ENCODE results near the gene GEN1.

GEN1 gene

GRCh38 chr2:17772532-17772931 lies 18.6 kb downstream of the GEN1 start:
- DNase-seq (ENCODE audit: low read depth, low spot score), result no peak
- Histone ChIP-seq H3K9me3 (ENCODE audit: control insufficient read depth, insufficient read depth, low read length) (no peaks in the 10 kb centered on the region), H3K27ac (ENCODE audit: low read length) (no peak overlapping the region), H3K27me3 (ENCODE audit: control insufficient read depth, insufficient read depth, low read length) (no peaks in the 10 kb centered on the region), H3K4me1 (ENCODE audit: control insufficient read depth, insufficient read depth, low read length) (no peaks in the 10 kb centered on the region), H3K4me3 (ENCODE audit: low read length) (no peak overlapping the region), H3K36me3 (ENCODE audit: control insufficient read depth, insufficient read depth, low read length) (no peaks in the 10 kb centered on the region; the same call in 1 of the 2 replicates)
- WGBS (ENCODE audit: insufficient coverage, insufficient read length), result no CpG with 5 or more reads among the region's 2 CpGs

DNA sequence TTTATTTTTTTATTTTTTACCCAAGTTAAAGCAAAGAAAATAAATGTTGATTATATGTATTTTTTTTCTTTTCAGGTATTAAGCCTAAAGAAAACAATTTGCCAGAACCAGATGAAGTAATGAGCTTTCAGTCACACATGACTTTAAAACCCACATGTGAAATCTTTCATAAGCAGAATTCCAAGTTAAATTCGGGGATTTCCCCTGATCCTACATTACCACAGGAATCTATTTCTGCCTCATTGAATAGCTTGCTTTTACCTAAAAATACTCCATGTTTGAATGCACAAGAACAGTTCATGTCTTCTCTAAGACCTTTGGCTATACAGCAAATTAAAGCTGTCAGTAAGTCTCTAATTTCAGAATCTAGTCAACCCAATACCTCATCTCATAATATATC lies 26.6 kb downstream of the GEN1 start:
- peaks cover 3% of the 10 kb centered on the region; the same call in 1 of the 2 replicates for H3K36me3 ChIP-seq (ENCODE audit: control insufficient read depth, insufficient read depth, low read length)
- no CpG with 5 or more reads among the region's 1 CpG for WGBS (ENCODE audit: insufficient coverage, insufficient read length)
- no peak for DNase-seq (ENCODE audit: low read depth, low spot score)
- no peaks in the 10 kb centered on the region for H3K4me1 ChIP-seq (ENCODE audit: control insufficient read depth, insufficient read depth, low read length)
- H3K9me3 ChIP-seq (ENCODE audit: control insufficient read depth, insufficient read depth, low read length), result no peaks in the 10 kb centered on the region
- H3K27me3 ChIP-seq (ENCODE audit: control insufficient read depth, insufficient read depth, low read length), result no peaks in the 10 kb centered on the region
- no peak overlapping the region for H3K4me3 ChIP-seq (ENCODE audit: low read length)
- no peak overlapping the region for H3K27ac ChIP-seq (ENCODE audit: low read length)

GRCh38 chr2:17781482-17781881 lies 27.5 kb downstream of the GEN1 start:
- no peaks in the 10 kb centered on the region for H3K9me3 ChIP-seq (ENCODE audit: control insufficient read depth, insufficient read depth, low read length)
- H3K27ac ChIP-seq (ENCODE audit: low read length), result no peak overlapping the region
- H3K4me1 ChIP-seq (ENCODE audit: control insufficient read depth, insufficient read depth, low read length), result no peaks in the 10 kb centered on the region
- no CpG with 5 or more reads among the region's 1 CpG for WGBS (ENCODE audit: insufficient coverage, insufficient read length)
- peaks cover 3% of the 10 kb centered on the region; the same call in 1 of the 2 replicates for H3K36me3 ChIP-seq (ENCODE audit: control insufficient read depth, insufficient read depth, low read length)
- DNase-seq (ENCODE audit: low read depth, low spot score), result no peak
- H3K4me3 ChIP-seq (ENCODE audit: low read length), result no peak overlapping the region
- H3K27me3 ChIP-seq (ENCODE audit: control insufficient read depth, insufficient read depth, low read length), result no peaks in the 10 kb centered on the region

DNA sequence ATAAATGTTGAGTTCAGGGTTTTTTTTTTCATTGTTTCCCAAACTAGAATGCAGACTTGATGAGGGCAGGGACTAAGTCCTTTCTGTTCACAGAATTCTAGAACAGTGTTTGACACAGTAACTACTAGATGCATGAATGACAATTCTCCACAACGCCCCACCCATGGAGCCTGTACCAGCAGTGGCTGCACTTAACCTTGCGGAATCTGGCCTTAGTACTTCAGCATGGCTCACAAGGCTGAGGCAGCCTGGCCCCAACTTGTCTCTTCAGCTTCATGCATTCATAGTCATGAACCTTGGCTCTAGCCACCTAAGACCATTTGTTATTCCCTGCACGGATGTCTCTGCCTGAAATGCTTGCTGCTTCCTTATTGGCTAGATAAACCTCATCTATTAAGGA lies 32.8 kb downstream of the GEN1 start:
- Histone ChIP-seq H3K27ac (ENCODE audit: low read length) (no peak overlapping the region), H3K9me3 (ENCODE audit: control insufficient read depth, insufficient read depth, low read length) (no peaks in the 10 kb centered on the region), H3K27me3 (ENCODE audit: control insufficient read depth, insufficient read depth, low read length) (no peaks in the 10 kb centered on the region), H3K4me1 (ENCODE audit: control insufficient read depth, insufficient read depth, low read length) (0 out of 2 replicates have a peak, but pooled peaks cover 2% of the 10 kb centered on the region), H3K36me3 (ENCODE audit: control insufficient read depth, insufficient read depth, low read length) (no peaks in the 10 kb centered on the region), H3K4me3 (ENCODE audit: low read length) (no peak overlapping the region)
- WGBS (ENCODE audit: insufficient coverage, insufficient read length), result no CpG with 5 or more reads among the region's 3 CpGs
- DNase-seq (ENCODE audit: low read depth, low spot score), result no peak

DNA sequence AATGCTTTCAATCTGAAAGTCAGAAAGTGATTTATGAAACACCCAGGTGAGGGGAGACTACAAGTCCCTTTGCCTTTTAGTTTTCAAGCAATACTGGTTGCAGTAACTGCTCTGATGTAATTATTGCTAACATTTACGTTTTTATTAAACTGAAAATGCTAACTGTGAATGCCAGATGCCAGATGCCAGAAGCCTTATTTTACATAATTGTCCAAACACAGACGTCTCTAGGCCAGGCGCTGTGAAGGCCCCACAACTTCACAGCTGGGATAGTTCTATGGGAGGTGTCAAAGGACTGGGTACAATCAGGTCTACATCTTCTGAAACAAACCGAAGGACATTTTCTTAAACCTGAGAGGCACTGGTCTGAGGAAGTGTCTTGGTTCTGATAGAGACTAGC lies 34.8 kb downstream of the GEN1 start:
- Histone ChIP-seq H3K4me1 (ENCODE audit: control insufficient read depth, insufficient read depth, low read length) (0 out of 2 replicates have a peak, but pooled peaks cover 2% of the 10 kb centered on the region), H3K27me3 (ENCODE audit: control insufficient read depth, insufficient read depth, low read length) (no peaks in the 10 kb centered on the region; the same call in 1 of the 2 replicates), H3K27ac (ENCODE audit: low read length) (no peak overlapping the region), H3K4me3 (ENCODE audit: low read length) (no peak overlapping the region), H3K9me3 (ENCODE audit: control insufficient read depth, insufficient read depth, low read length) (no peaks in the 10 kb centered on the region), H3K36me3 (ENCODE audit: control insufficient read depth, insufficient read depth, low read length) (no peaks in the 10 kb centered on the region)
- no CpG with 5 or more reads among the region's 4 CpGs for WGBS (ENCODE audit: insufficient coverage, insufficient read length)
- DNase-seq (ENCODE audit: low read depth, low spot score), result no peak

DNA sequence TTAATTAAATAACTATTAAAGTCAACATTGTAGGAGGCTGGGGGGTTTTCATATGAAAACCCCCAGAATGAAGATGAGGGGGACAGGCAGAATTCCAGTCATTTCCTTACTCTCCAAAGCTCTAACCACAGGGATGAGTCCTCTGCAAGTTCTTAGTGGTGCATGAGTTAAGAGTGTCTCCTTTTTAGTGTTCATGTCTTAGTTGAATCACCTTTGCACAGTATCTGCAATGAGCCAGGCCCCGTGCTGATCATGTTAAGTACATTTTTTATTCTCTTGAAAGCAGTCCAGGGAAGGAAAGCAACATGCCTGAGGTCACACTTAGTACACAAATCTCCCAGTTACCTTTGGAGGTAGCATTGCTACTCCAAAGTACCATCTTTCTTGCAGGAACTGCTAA lies 36.6 kb downstream of the GEN1 start:
- H3K36me3 ChIP-seq (ENCODE audit: control insufficient read depth, insufficient read depth, low read length), result no peaks in the 10 kb centered on the region
- DNase-seq (ENCODE audit: low read depth, low spot score), result no peak
- no peak overlapping the region for H3K27ac ChIP-seq (ENCODE audit: low read length)
- no peak overlapping the region for H3K4me3 ChIP-seq (ENCODE audit: low read length)
- no CpG with 5 or more reads among the region's 1 CpG for WGBS (ENCODE audit: insufficient coverage, insufficient read length)
- H3K27me3 ChIP-seq (ENCODE audit: control insufficient read depth, insufficient read depth, low read length), result no peaks in the 10 kb centered on the region; the same call in 1 of the 2 replicates
- H3K4me1 ChIP-seq (ENCODE audit: control insufficient read depth, insufficient read depth, low read length), result 0 out of 2 replicates have a peak, but pooled peaks cover 2% of the 10 kb centered on the region
- H3K9me3 ChIP-seq (ENCODE audit: control insufficient read depth, insufficient read depth, low read length), result no peaks in the 10 kb centered on the region

DNA sequence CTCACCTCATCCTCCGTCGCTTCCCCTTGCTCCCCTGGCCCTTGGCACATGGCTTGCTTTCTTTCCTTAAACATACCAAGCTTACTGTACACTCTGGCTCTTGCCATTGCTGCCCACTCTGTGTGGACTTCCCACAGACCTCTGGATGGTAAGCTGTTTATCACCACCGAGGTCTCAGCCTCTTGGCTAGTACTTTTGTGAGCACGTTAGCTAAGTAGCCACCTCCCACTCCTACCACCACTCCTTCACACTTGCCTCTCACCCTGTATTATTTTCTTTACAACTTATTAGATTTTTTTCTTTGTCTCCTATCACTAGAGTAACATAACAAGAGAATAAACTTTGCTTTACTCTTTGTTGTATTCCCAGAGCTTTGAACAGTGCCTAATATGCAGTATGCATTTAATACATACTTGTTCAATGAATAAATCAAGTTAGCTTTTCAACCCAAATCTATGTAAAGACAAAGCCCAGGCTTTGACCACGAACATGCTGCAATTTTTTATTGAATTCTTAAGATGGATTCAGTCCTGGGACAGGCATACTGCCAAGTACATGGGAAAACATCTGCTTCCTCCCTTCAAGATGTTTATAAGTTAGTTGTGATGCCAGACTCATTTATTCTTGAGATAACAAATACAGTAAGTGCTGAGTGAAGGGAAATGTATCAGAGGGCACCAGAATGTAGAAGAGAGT lies 37.3 kb downstream of the GEN1 start:
- 0 out of 2 replicates have a peak, but pooled peaks cover 2% of the 10 kb centered on the region for H3K4me1 ChIP-seq (ENCODE audit: control insufficient read depth, insufficient read depth, low read length)
- no peak overlapping the region for H3K4me3 ChIP-seq (ENCODE audit: low read length)
- H3K36me3 ChIP-seq (ENCODE audit: control insufficient read depth, insufficient read depth, low read length), result no peaks in the 10 kb centered on the region
- no CpG with 5 or more reads among the region's 5 CpGs for WGBS (ENCODE audit: insufficient coverage, insufficient read length)
- H3K27me3 ChIP-seq (ENCODE audit: control insufficient read depth, insufficient read depth, low read length), result no peaks in the 10 kb centered on the region; the same call in 1 of the 2 replicates
- no peaks in the 10 kb centered on the region for H3K9me3 ChIP-seq (ENCODE audit: control insufficient read depth, insufficient read depth, low read length)
- no peak overlapping the region for H3K27ac ChIP-seq (ENCODE audit: low read length)
- DNase-seq (ENCODE audit: low read depth, low spot score), result no peak

DNA sequence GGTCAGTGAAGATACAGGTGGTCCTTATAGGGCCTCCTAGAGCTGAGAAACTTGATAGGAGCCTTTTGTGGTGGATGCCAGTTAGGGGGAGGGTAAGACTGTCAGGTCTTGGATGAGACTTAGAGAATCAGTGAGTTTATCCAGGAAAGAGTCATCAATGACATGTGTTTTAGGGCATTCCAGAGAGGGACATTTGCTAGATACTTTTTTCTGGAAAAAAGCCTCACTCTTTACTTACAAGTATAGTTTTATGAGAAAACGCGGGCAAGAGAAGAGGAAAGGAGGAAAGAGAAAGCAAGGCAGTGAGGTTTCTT lies 37.8 kb downstream of the GEN1 start:
- no CpG with 5 or more reads among the region's 2 CpGs for WGBS (ENCODE audit: insufficient coverage, insufficient read length)

GRCh38 chr2:17792515-17792914 lies 38.6 kb downstream of the GEN1 start:
- no peaks in the 10 kb centered on the region for H3K9me3 ChIP-seq (ENCODE audit: control insufficient read depth, insufficient read depth, low read length)
- H3K4me1 ChIP-seq (ENCODE audit: control insufficient read depth, insufficient read depth, low read length), result no peaks in the 10 kb centered on the region
- WGBS (ENCODE audit: insufficient coverage, insufficient read length), result no CpG with 5 or more reads among the region's 1 CpG
- no peak overlapping the region for H3K27ac ChIP-seq (ENCODE audit: low read length)
- no peaks in the 10 kb centered on the region for H3K36me3 ChIP-seq (ENCODE audit: control insufficient read depth, insufficient read depth, low read length)
- no peak for DNase-seq (ENCODE audit: low read depth, low spot score)
- H3K27me3 ChIP-seq (ENCODE audit: control insufficient read depth, insufficient read depth, low read length), result no peaks in the 10 kb centered on the region; the same call in 1 of the 2 replicates
- H3K4me3 ChIP-seq (ENCODE audit: low read length), result no peak overlapping the region

More for the DNA sequence above, 37.8 kb downstream of the GEN1 start:
- H3K9me3 ChIP-seq (ENCODE audit: control insufficient read depth, insufficient read depth, low read length), result no peaks in the 10 kb centered on the region
- no peak overlapping the region for H3K4me3 ChIP-seq (ENCODE audit: low read length)
- H3K4me1 ChIP-seq (ENCODE audit: control insufficient read depth, insufficient read depth, low read length), result 0 out of 2 replicates have a peak, but pooled peaks cover 1% of the 10 kb centered on the region
- no peak for DNase-seq (ENCODE audit: low read depth, low spot score)
- H3K27ac ChIP-seq (ENCODE audit: low read length), result no peak overlapping the region
- H3K27me3 ChIP-seq (ENCODE audit: control insufficient read depth, insufficient read depth, low read length), result no peaks in the 10 kb centered on the region; the same call in 1 of the 2 replicates
- H3K36me3 ChIP-seq (ENCODE audit: control insufficient read depth, insufficient read depth, low read length), result no peaks in the 10 kb centered on the region

DNA sequence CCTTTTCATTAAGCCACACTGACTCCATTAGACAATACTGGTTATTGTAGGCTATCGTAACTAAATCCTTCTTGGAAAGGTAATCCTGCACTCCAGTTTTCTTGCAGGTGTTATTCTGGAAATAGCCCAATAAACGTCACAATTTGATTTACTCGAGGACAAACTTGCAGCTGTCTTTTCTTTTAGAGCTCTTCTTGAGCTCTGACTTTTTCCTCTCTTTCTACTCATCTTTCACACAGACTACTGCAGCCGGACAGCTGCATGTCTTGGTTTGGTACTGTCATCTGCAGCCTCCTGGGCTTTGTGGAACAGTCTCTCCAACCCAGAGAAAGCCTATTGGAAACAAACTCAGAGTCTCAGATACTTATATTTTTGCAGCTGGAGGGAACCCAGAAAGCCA lies 39.4 kb downstream of the GEN1 start:
- Histone ChIP-seq H3K36me3 (ENCODE audit: control insufficient read depth, insufficient read depth, low read length) (no peaks in the 10 kb centered on the region), H3K27ac (ENCODE audit: low read length) (no peak overlapping the region), H3K4me3 (ENCODE audit: low read length) (no peak overlapping the region), H3K4me1 (ENCODE audit: control insufficient read depth, insufficient read depth, low read length) (no peaks in the 10 kb centered on the region), H3K27me3 (ENCODE audit: control insufficient read depth, insufficient read depth, low read length) (no peaks in the 10 kb centered on the region; the same call in 1 of the 2 replicates), H3K9me3 (ENCODE audit: control insufficient read depth, insufficient read depth, low read length) (no peaks in the 10 kb centered on the region)
- DNase-seq (ENCODE audit: low read depth, low spot score), result no peak
- no CpG with 5 or more reads among the region's 4 CpGs for WGBS (ENCODE audit: insufficient coverage, insufficient read length)

- no peaks in the 10 kb centered on the region; the same call in 1 of the 2 replicates for H3K27me3 ChIP-seq (ENCODE audit: control insufficient read depth, insufficient read depth, low read length)
- H3K4me1 ChIP-seq (ENCODE audit: control insufficient read depth, insufficient read depth, low read length), result no peaks in the 10 kb centered on the region
- H3K4me3 ChIP-seq (ENCODE audit: low read length), result no peak overlapping the region
- no CpG with 5 or more reads among the region's 6 CpGs for WGBS (ENCODE audit: insufficient coverage, insufficient read length)
- no peak overlapping the region for H3K27ac ChIP-seq (ENCODE audit: low read length)
- DNase-seq (ENCODE audit: low read depth, low spot score), result no peak
- H3K9me3 ChIP-seq (ENCODE audit: control insufficient read depth, insufficient read depth, low read length), result no peaks in the 10 kb centered on the region
- no peaks in the 10 kb centered on the region for H3K36me3 ChIP-seq (ENCODE audit: control insufficient read depth, insufficient read depth, low read length)
Observed at GRCh38 chr2:17793803-17794354, 39.9 kb downstream of the GEN1 start.
